ENCODE measurements around the gene CUZD1. TPM values are rescaled to one million over a fixed set of nuclear protein-coding genes. Genes with fewer than 3 reads are reported as not detected.
A peak's percentile ranks its signal among the peaks of the same experiment; 100 is the strongest.

The CUZD1 gene
- total RNA-seq, 2 donors from 2014 or later = 0.32 to 0.44 TPM

GRCh38 chr10:122828716-122829255 lies 16.9 kb downstream of the CUZD1 start:
- DNase-seq (no peak), ATAC-seq (no peak)
- intact Hi-C loops (cut with DNase I) = no loop called here

- intact Hi-C loops (cut with DNase I) = no loop called here
- DNase-seq (no peak), ATAC-seq (no peak)
Observed at GRCh38 chr10:122827302-122827701, 18.4 kb downstream of the CUZD1 start.

- ATAC-seq (no peak), DNase-seq (no peak)
- intact Hi-C loops (cut with DNase I) = no loop called here
Observed at GRCh38 chr10:122822973-122823690, 22.5 kb downstream of the CUZD1 start.

- intact Hi-C loops (cut with DNase I) = no loop called here
- DNase-seq (no peak), ATAC-seq (no peak)
Observed at GRCh38 chr10:122821808-122822207, 23.8 kb downstream of the CUZD1 start.

GRCh38 chr10:122815458-122815857 lies 30.2 kb downstream of the CUZD1 start:
- no peak for DNase-seq
- intact Hi-C loops (cut with DNase I) = no loop called here

GRCh38 chr10:122814493-122814892 lies 31.2 kb downstream of the CUZD1 start:
- intact Hi-C loops (cut with DNase I) = no loop called here
- no peak for DNase-seq
- ATAC-seq = no peak

More at GRCh38 chr10:122815458-122815857, 30.2 kb downstream of the CUZD1 start:
- ATAC-seq = no peak

GRCh38 chr10:122812751-122813150 lies 32.9 kb downstream of the CUZD1 start:
- DNase-seq (no peak), ATAC-seq (no peak)
- intact Hi-C loops (cut with DNase I) = no loop called here

- intact Hi-C loops (cut with DNase I) = no loop called here
- ATAC-seq = no peak
- DNase-seq = no peak
Observed at GRCh38 chr10:122802282-122802681, 43.4 kb downstream of the CUZD1 start.

GRCh38 chr10:122798704-122799231 lies 46.9 kb downstream of the CUZD1 start:
- ATAC-seq = no peak
- no peak for DNase-seq
- intact Hi-C loops (cut with DNase I) = no loop called here

- intact Hi-C loops (cut with DNase I) = no loop called here
- DNase-seq (no peak), ATAC-seq (no peak)
Observed at GRCh38 chr10:122796796-122797195, 48.9 kb downstream of the CUZD1 start.

- ATAC-seq (peak; percentile 32 to 82), DNase-seq (no peak)
- intact Hi-C loops (cut with DNase I) = no loop called here
Observed at GRCh38 chr10:122795924-122796323, 49.7 kb downstream of the CUZD1 start.

GRCh38 chr10:122786269-122786668 lies 59.4 kb downstream of the CUZD1 start:
- intact Hi-C loops (cut with DNase I) = no loop called here
- DNase-seq (no peak), ATAC-seq (no peak)

GRCh38 chr10:122782911-122783310 lies 62.7 kb downstream of the CUZD1 start:
- ATAC-seq = no peak
- no peak for DNase-seq
- intact Hi-C loops (cut with DNase I) = no loop called here

Other genes starting within 250 kb of the CUZD1 start
- not detected for gene C10orf120, start 146.0 kb downstream of the CUZD1 start, total RNA-seq
- gene FAM24B, start 33.7 kb upstream of the CUZD1 start, total RNA-seq = 1 to 10 TPM in 1 of 2 donors, under 1 TPM in 1; 0.47 to 1.4 TPM
- gene FAM24A, start 64.8 kb upstream of the CUZD1 start, total RNA-seq = not detected
- gene C10orf88, start 108.4 kb upstream of the CUZD1 start, total RNA-seq = 1 to 10 TPM; 5.2 to 7.5 TPM
- gene PSTK, start 134.5 kb upstream of the CUZD1 start, total RNA-seq = 1 to 10 TPM; 3.1 to 3.6 TPM
- gene IKZF5, start 162.9 kb upstream of the CUZD1 start, total RNA-seq = 10 to 100 TPM; 10.4 to 12.1 TPM
- gene ACADSB, start 163.1 kb upstream of the CUZD1 start, total RNA-seq = 10 to 100 TPM; 51.3 to 55.1 TPM